HCT116 (cell line): ENCODE results near the gene FBXO7. TPM values are rescaled to one million over a fixed set of nuclear protein-coding genes. Genes with fewer than 3 reads are reported as not detected.

Experiments
- ATAC-seq: fragments of 200-7000 bp; cut with Tn5 transposase; 2 replicates; pipeline ENCODE4 v1.9.1; 2020; ENCODE audit warnings: mild to moderate bottlenecking, moderate library complexity
- BruUV-seq: library from RNA; stranded (reverse); fragments of 400-500 nt; replicated peaks from 2 replicates; lab custom pipeline; 2021; lab: Mats Ljungman, UMichigan
- CTCF ChIA-PET: fragments of 300-600 bp; sonication (Branson Sonifier 250); formaldehyde crosslinking; loops from one replicate; lab custom pipeline; 2021; ENCODE audit warnings: antibody characterized with exemption; lab: Charles Lee
- POLR2A ChIA-PET: fragments of 300-600, 350-600 bp; sonication (Branson Sonifier 250); formaldehyde crosslinking; loops from one replicate; lab custom pipeline; 2021; ENCODE audit warnings: antibody characterized with exemption; lab: Charles Lee
- RAD21 ChIA-PET, 2 experiments: fragments of 300-600 bp; sonication (Branson Sonifier 250); formaldehyde crosslinking; loops; one replicate each; lab custom pipeline; 2023; ENCODE audit warnings: low total read pairs in 2 of 2; ENCODE audit not compliant: uncharacterized antibody in 2 of 2, unreplicated experiment in 2 of 2, low non-redundant PET in 1 of 2; lab: Charles Lee
- DNase-seq: peaks from one replicate; pipeline ENCODE4 v3.0.0-alpha.2; 2010; ENCODE audit warnings: low read depth, low spot score
- H2AFZ ChIP-seq: fragments of 200-600 bp; shearing (Covaris generic), sonication (generic); 2 replicates; pipeline ENCODE4 v1.6.1; 2017; ENCODE audit warnings: low read depth, mixed run types, mixed read lengths, antibody characterized with exemption, low read length; ENCODE audit not compliant: poor library complexity, severe bottlenecking
- H3K27ac ChIP-seq: 2 replicates; pipeline ENCODE4 v1.5.1; 2012; ENCODE audit warnings: low read depth, low read length
- H3K27me3 ChIP-seq: fragments of 200-600 bp; sonication (generic); 2 replicates; pipeline ENCODE4 v1.6.1; 2016; ENCODE audit warnings: mixed run types, low read length, mixed read lengths; ENCODE audit not compliant: insufficient read depth
- H3K36me3 ChIP-seq, 2 experiments: fragments of 200-500 bp in 1 of 2; fragments of 200-600 bp in 1 of 2; sonication (Bioruptor generic) in 1 of 2; sonication (generic) in 1 of 2; 2 replicates each; pipeline versions ENCODE4 v1.5.1 to v1.6.1; 2014 to 2016; ENCODE audit warnings: low read length in 2 of 2, inconsistent platforms in 1 of 2, mixed read lengths in 1 of 2, mixed run types in 1 of 2; ENCODE audit not compliant: insufficient read depth in 2 of 2, control insufficient read depth in 1 of 2
- H3K4me1 ChIP-seq, 2 experiments: fragments of 200-600 bp in 1 of 2; sonication (generic) in 1 of 2; 2 replicates each; pipeline versions ENCODE4 v1.5.1 to v1.6.1; 2012 to 2017; ENCODE audit warnings: low read length in 2 of 2, inconsistent platforms in 1 of 2, mild to moderate bottlenecking in 1 of 2, mixed read lengths in 1 of 2, mixed run types in 1 of 2, moderate library complexity in 1 of 2; ENCODE audit not compliant: insufficient read depth in 2 of 2, control insufficient read depth in 1 of 2
- H3K4me2 ChIP-seq: fragments of 200-600 bp; sonication (generic); 2 replicates; pipeline ENCODE4 v1.6.1; 2017; ENCODE audit warnings: mixed run types, low read length, mixed read lengths
- H3K4me3 ChIP-seq, 2 experiments: fragments of 200-600 bp in 1 of 2; sonication (generic) in 1 of 2; replicated peaks in 1 of 2; 2 replicates each; pipeline ENCODE4 v1.5.1; 2011 to 2016; ENCODE audit warnings: low read length in 2 of 2, control low read depth in 1 of 2, low read depth in 1 of 2, mild to moderate bottlenecking in 1 of 2, mixed read lengths in 1 of 2, mixed run types in 1 of 2
- H3K79me2 ChIP-seq: fragments of 200-600 bp; sonication (generic); 2 replicates; pipeline ENCODE4 v1.6.1; 2017; ENCODE audit warnings: mild to moderate bottlenecking, mixed run types, low read length, moderate library complexity, mixed read lengths; ENCODE audit not compliant: insufficient read depth
- H3K9ac ChIP-seq: fragments of 200-600 bp; sonication (generic); 2 replicates; pipeline ENCODE4 v1.6.1; 2016; ENCODE audit warnings: low read length, mixed read lengths
- H3K9me2 ChIP-seq: fragments of 200-600 bp; sonication (generic), shearing (Covaris generic); 2 replicates; pipeline ENCODE4 v1.6.1; 2017; ENCODE audit warnings: mixed run types, mild to moderate bottlenecking, moderate library complexity; ENCODE audit not compliant: insufficient read depth
- H3K9me3 ChIP-seq, 2 experiments: fragments of 200-500 bp in 1 of 2; fragments of 200-600 bp in 1 of 2; sonication (Bioruptor generic) in 1 of 2; sonication (generic) in 1 of 2; 2 replicates each; pipeline ENCODE4 v1.6.1; 2014 to 2017; ENCODE audit warnings: low read length in 2 of 2, mixed read lengths in 2 of 2, inconsistent platforms in 1 of 2, low read depth in 1 of 2, mild to moderate bottlenecking in 1 of 2, mixed run types in 1 of 2, moderate library complexity in 1 of 2; ENCODE audit not compliant: control insufficient read depth in 1 of 2, insufficient read depth in 1 of 2
- H4K20me1 ChIP-seq: fragments of 200-600 bp; sonication (generic), shearing (Covaris generic); 2 replicates; pipeline ENCODE4 v1.6.1; 2017; ENCODE audit warnings: mixed run types, mild to moderate bottlenecking, moderate library complexity; ENCODE audit not compliant: insufficient read depth
- CEBPB ChIP-seq: IDR thresholded peaks from 2 replicates; pipeline ENCODE4 v1.6.1; 2012; ENCODE audit warnings: low read depth
- ELF1 ChIP-seq: IDR thresholded peaks from 2 replicates; pipeline ENCODE4 v1.6.1; 2012; ENCODE audit warnings: low read depth, borderline replicate concordance
- EZH2 ChIP-seq: fragments of 200-600 bp; sonication (generic); IDR thresholded peaks from 2 replicates; pipeline ENCODE4 v1.6.1; 2017; ENCODE audit warnings: antibody characterized with exemption, mixed run types
- EZH2phosphoT487 ChIP-seq: fragments of 200-600 bp; IDR thresholded peaks from 2 replicates; pipeline ENCODE4 v1.6.1; 2018; ENCODE audit warnings: antibody characterized with exemption, borderline replicate concordance
- ZFX ChIP-seq: fragments of 450-650 bp; IDR thresholded peaks from 2 replicates; pipeline ENCODE4 v1.6.1; 2017
- intact Hi-C: fragments of 100-400 bp; cut with micrococcal nuclease; formaldehyde crosslinking; loops from 2 replicates; pipeline ENCODE4 v1.10.0; 2022
- total RNA-seq: library from RNA; stranded (reverse); gene quantifications from one replicate; pipeline ENCODE4 v1.2.1, GENCODE V29; 2021; ENCODE audit not compliant: unreplicated experiment
- TF ChIP-seq, protein P1 (sequence below): IDR thresholded peaks from 2 replicates; pipeline ENCODE4 v1.6.1; 2012; ENCODE audit warnings: low read depth
- TF ChIP-seq, protein P2 (sequence below): IDR thresholded peaks from 2 replicates; pipeline ENCODE4 v1.6.1; 2011; ENCODE audit warnings: mild to moderate bottlenecking, low read length, moderate library complexity; ENCODE audit not compliant: insufficient replicate concordance; ENCODE audit errors: extremely low read depth

The FBXO7 gene
- total RNA-seq, 1 experiment from 2014 or later: 69.2 TPM

DNA sequence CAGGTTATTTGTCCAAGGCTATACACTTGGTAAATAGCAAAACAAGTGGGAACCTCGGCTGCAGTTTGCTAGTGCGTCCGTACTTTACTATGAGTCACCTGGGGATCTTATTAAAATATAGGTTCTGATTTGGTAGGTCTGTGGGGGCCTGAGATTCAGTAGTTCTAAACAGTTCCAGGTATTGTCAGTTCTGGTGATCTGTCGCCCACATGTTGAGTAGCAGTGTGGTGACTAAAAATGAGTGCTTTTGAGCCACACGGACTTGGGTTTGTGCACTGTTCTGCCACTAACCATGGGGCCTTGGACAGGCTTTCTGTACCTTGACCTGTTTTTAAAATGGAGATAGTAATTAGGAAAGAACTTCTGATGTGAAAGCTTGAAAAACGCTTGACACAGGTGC is 15.7 kb downstream of the FBXO7 start:
- no peak for TF ChIP-seq EZH2
- TF ChIP-seq, protein P1, sequence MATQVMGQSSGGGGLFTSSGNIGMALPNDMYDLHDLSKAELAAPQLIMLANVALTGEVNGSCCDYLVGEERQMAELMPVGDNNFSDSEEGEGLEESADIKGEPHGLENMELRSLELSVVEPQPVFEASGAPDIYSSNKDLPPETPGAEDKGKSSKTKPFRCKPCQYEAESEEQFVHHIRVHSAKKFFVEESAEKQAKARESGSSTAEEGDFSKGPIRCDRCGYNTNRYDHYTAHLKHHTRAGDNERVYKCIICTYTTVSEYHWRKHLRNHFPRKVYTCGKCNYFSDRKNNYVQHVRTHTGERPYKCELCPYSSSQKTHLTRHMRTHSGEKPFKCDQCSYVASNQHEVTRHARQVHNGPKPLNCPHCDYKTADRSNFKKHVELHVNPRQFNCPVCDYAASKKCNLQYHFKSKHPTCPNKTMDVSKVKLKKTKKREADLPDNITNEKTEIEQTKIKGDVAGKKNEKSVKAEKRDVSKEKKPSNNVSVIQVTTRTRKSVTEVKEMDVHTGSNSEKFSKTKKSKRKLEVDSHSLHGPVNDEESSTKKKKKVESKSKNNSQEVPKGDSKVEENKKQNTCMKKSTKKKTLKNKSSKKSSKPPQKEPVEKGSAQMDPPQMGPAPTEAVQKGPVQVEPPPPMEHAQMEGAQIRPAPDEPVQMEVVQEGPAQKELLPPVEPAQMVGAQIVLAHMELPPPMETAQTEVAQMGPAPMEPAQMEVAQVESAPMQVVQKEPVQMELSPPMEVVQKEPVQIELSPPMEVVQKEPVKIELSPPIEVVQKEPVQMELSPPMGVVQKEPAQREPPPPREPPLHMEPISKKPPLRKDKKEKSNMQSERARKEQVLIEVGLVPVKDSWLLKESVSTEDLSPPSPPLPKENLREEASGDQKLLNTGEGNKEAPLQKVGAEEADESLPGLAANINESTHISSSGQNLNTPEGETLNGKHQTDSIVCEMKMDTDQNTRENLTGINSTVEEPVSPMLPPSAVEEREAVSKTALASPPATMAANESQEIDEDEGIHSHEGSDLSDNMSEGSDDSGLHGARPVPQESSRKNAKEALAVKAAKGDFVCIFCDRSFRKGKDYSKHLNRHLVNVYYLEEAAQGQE: no peak
- no peak for TF ChIP-seq CEBPB
- TF ChIP-seq EZH2phosphoT487: no peak
- TF ChIP-seq, protein P2, sequence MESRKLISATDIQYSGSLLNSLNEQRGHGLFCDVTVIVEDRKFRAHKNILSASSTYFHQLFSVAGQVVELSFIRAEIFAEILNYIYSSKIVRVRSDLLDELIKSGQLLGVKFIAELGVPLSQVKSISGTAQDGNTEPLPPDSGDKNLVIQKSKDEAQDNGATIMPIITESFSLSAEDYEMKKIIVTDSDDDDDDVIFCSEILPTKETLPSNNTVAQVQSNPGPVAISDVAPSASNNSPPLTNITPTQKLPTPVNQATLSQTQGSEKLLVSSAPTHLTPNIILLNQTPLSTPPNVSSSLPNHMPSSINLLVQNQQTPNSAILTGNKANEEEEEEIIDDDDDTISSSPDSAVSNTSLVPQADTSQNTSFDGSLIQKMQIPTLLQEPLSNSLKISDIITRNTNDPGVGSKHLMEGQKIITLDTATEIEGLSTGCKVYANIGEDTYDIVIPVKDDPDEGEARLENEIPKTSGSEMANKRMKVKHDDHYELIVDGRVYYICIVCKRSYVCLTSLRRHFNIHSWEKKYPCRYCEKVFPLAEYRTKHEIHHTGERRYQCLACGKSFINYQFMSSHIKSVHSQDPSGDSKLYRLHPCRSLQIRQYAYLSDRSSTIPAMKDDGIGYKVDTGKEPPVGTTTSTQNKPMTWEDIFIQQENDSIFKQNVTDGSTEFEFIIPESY: no peak
- TF ChIP-seq ZFX: no peak
- no peak for TF ChIP-seq ELF1
- no peak for ATAC-seq

More for the DNA sequence above, 15.7 kb downstream of the FBXO7 start:
- H4K20me1 ChIP-seq: 0 out of 2 replicates have a peak, but pooled peaks cover 5% of the 10 kb centered on the region
- RAD21 ChIA-PET: no interaction called here
- no peaks in the 10 kb centered on the region for H3K4me1 ChIP-seq
- H3K36me3 ChIP-seq: peaks cover 56 to 58% of the 10 kb centered on the region in 2 experiments
- no peaks in the 10 kb centered on the region for H3K27me3 ChIP-seq
- H3K79me2 ChIP-seq: peaks cover 10% of the 10 kb centered on the region
- intact Hi-C loops: no loop called here
- no peak overlapping the region for H3K4me2 ChIP-seq
- DNase-seq: no peak
- POLR2A ChIA-PET: no interaction called here
- H3K27ac ChIP-seq: no peak overlapping the region
- no peak overlapping the region for H2AFZ ChIP-seq
- no peak overlapping the region for H3K4me3 ChIP-seq
- no TSS peak for BruUV-seq
- no peak overlapping the region for H3K9ac ChIP-seq
- CTCF ChIA-PET: no interaction called here
- H3K9me2 ChIP-seq: no peaks in the 10 kb centered on the region
- H3K9me3 ChIP-seq: no peaks in the 10 kb centered on the region
